DND-41 (cell line): Measurements from ENCODE around the gene GPR63.

Experiments used
- ATAC-seq: fragments of 200-7000 bp; cut with Tn5 transposase; 3 replicates; pipeline ENCODE4 v1.9.1; 2021; ENCODE audit warnings: low read depth; ENCODE audit not compliant: insufficient read depth
- DNase-seq: peaks from one replicate; pipeline ENCODE4 v3.0.0-alpha.2; 2020
- H2AFZ ChIP-seq: 2 replicates; pipeline ENCODE4 v1.6.0; 2012; ENCODE audit warnings: low read depth, low read length
- H3K27ac ChIP-seq: 2 replicates; pipeline ENCODE4 v1.5.1; 2012; ENCODE audit warnings: low read length, inconsistent platforms
- H3K27me3 ChIP-seq: fragments of 200-600 bp; sonication (generic); 2 replicates; pipeline ENCODE4 v1.6.0; 2012; ENCODE audit warnings: low read length, mild to moderate bottlenecking, inconsistent platforms; ENCODE audit not compliant: insufficient read depth, poor library complexity
- H3K36me3 ChIP-seq: 2 replicates; pipeline ENCODE4 v1.5.1; 2012; ENCODE audit warnings: low read length, inconsistent platforms; ENCODE audit not compliant: insufficient read depth
- H3K4me1 ChIP-seq: 2 replicates; pipeline ENCODE4 v1.5.1; 2012; ENCODE audit warnings: mild to moderate bottlenecking, low read length; ENCODE audit not compliant: insufficient read depth
- H3K4me2 ChIP-seq: 2 replicates; pipeline ENCODE4 v1.6.0; 2012; ENCODE audit warnings: mild to moderate bottlenecking, moderate library complexity, low read length, inconsistent platforms; ENCODE audit not compliant: insufficient read depth
- H3K4me3 ChIP-seq, 2 experiments: fragments of 200-600 bp in 1 of 2; shearing (Covaris generic) in 1 of 2; 2 replicates each; pipeline ENCODE4 v1.5.1; 2012 to 2016; ENCODE audit warnings: inconsistent platforms in 2 of 2, low read length in 2 of 2, mild to moderate bottlenecking in 2 of 2, low read depth in 1 of 2, moderate library complexity in 1 of 2
- H3K79me2 ChIP-seq: 2 replicates; pipeline ENCODE4 v1.6.0; 2012; ENCODE audit warnings: low read length, inconsistent platforms; ENCODE audit not compliant: insufficient read depth
- H3K9ac ChIP-seq: 2 replicates; pipeline ENCODE4 v1.6.0; 2012; ENCODE audit warnings: low read depth, mild to moderate bottlenecking, inconsistent platforms, low read length, moderate library complexity
- H3K9me3 ChIP-seq: 2 replicates; pipeline ENCODE4 v1.5.1; 2012; ENCODE audit warnings: low read length, moderate library complexity, mild to moderate bottlenecking, inconsistent platforms; ENCODE audit not compliant: insufficient read depth, severe bottlenecking
- H4K20me1 ChIP-seq: 2 replicates; pipeline ENCODE4 v1.6.0; 2012; ENCODE audit warnings: low read length; ENCODE audit not compliant: insufficient read depth
- CTCF ChIP-seq: IDR thresholded peaks from 2 replicates; pipeline ENCODE4 v1.5.1; 2012; ENCODE audit warnings: borderline replicate concordance, low read length, moderate library complexity, mild to moderate bottlenecking; ENCODE audit not compliant: poor library complexity, severe bottlenecking; ENCODE audit errors: extremely low read depth
- EZH2 ChIP-seq: IDR thresholded peaks from 3 replicates; pipeline ENCODE4 v1.6.1; 2012; ENCODE audit warnings: borderline replicate concordance, low read depth, mild to moderate bottlenecking, moderate library complexity, low read length, inconsistent platforms; ENCODE audit not compliant: severe bottlenecking

The GPR63 gene

GRCh38 chr6:96864216-96865054 lies 27.2 kb upstream of the GPR63 start:
- no peak overlapping the region for H3K4me3 ChIP-seq
- no peak overlapping the region for H3K27ac ChIP-seq
- no peaks in the 10 kb centered on the region for H3K79me2 ChIP-seq
- no peak for TF ChIP-seq CTCF
- no peak for ATAC-seq
- no peak overlapping the region for H3K4me2 ChIP-seq
- H3K9me3 ChIP-seq = no peaks in the 10 kb centered on the region
- no peaks in the 10 kb centered on the region for H3K36me3 ChIP-seq
- no peak overlapping the region for H3K9ac ChIP-seq
- DNase-seq = no peak
- H3K27me3 ChIP-seq = peaks cover 31% of the 10 kb centered on the region
- no peak overlapping the region for H2AFZ ChIP-seq
- no peaks in the 10 kb centered on the region for H4K20me1 ChIP-seq
- H3K4me1 ChIP-seq = no peaks in the 10 kb centered on the region

GRCh38 chr6:96862560-96862959 lies 25.3 kb upstream of the GPR63 start:
- no peak for ATAC-seq

GRCh38 chr6:96861588-96861987 lies 24.3 kb upstream of the GPR63 start:
- H3K4me3 ChIP-seq = no peak overlapping the region
- DNase-seq (no peak), ATAC-seq (no peak)
- H3K9me3 ChIP-seq = no peaks in the 10 kb centered on the region
- H3K4me1 ChIP-seq = no peaks in the 10 kb centered on the region
- H3K9ac ChIP-seq = no peak overlapping the region
- H3K36me3 ChIP-seq = no peaks in the 10 kb centered on the region
- H3K79me2 ChIP-seq = no peaks in the 10 kb centered on the region
- H4K20me1 ChIP-seq = no peaks in the 10 kb centered on the region
- H3K27ac ChIP-seq = no peak overlapping the region
- H2AFZ ChIP-seq = no peak overlapping the region
- TF ChIP-seq CTCF (no peak), EZH2 (no peak)
- no peak overlapping the region for H3K4me2 ChIP-seq
- peaks cover 16% of the 10 kb centered on the region for H3K27me3 ChIP-seq

More at GRCh38 chr6:96862560-96862959, 25.3 kb upstream of the GPR63 start:
- Histone ChIP-seq H3K4me3 (no peak overlapping the region), H4K20me1 (no peaks in the 10 kb centered on the region), H2AFZ (no peak overlapping the region), H3K9me3 (no peaks in the 10 kb centered on the region), H3K4me1 (no peaks in the 10 kb centered on the region), H3K27me3 (peaks cover 23% of the 10 kb centered on the region), H3K79me2 (no peaks in the 10 kb centered on the region), H3K4me2 (no peak overlapping the region), H3K9ac (no peak overlapping the region), H3K36me3 (no peaks in the 10 kb centered on the region), H3K27ac (no peak overlapping the region)
- no peak for TF ChIP-seq EZH2
- TF ChIP-seq CTCF = no peak
- no peak for DNase-seq
